ENCODE results near the gene VAC14. TPM values are rescaled to one million over a fixed set of nuclear protein-coding genes. Genes with fewer than 3 reads are reported as not detected.
A peak's percentile ranks its signal among the peaks of the same experiment; 100 is the strongest.

Gene VAC14
- total RNA-seq, 1 donor from 2014 or later, result 20.6 TPM

GRCh38 chr16:70689970-70690891 is 110.7 kb downstream of the VAC14 start:
- DNase-seq, result no peak

DNA sequence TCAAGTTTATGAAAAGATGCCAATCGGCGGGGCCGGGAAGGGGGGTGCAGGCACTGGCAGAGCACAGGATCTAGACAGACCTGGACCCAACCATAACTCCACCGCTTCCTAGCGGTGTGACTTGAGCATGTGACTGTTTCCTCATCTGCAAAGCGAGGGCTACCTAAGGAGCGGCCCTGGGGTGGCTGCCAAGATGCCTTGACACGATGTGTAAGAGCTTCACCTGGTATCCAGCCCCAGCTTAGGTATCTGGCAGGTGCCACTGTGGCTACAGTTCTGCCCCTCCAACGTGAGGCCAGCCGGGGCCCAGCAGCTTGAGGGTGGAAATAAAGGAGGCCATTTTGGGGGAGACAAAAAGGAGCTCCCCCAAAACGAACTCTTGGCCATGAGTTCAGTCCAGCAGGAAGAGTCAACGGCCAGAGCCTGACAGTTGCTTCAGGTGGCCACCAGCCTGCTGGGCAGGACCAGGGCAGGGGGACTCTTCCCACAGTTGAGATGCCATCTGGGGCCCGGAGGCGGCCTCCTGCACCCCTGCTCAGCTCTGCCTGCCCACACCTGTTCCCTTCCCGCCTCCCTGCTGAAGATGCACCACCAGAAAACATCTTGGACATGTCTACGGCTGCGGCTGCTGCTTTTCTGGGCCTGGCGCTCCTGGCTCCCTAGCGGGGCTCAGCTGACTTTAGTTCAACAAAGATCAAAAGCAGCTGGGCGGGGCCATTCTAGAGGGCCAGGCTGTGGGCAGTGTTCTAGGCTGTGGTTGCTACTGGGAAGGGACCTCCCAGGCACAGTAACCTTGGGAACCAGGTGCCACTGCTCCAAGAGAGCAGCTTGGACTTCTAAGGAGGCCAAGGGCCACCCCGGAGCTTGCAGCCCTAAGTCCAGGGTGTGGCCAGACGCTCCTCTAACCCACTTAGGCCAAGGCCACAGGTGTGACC is 111.7 kb downstream of the VAC14 start:
- DNase-seq, result no peak

- peak; percentile 83 for DNase-seq
Observed at GRCh38 chr16:70688246-70688742, 112.7 kb downstream of the VAC14 start.

GRCh38 chr16:70687671-70688245 is 113.2 kb downstream of the VAC14 start:
- DNase-seq, result no peak

- DNase-seq, result no peak
Observed at GRCh38 chr16:70687102-70687511, 113.9 kb downstream of the VAC14 start.

GRCh38 chr16:70686376-70687101 is 114.4 kb downstream of the VAC14 start:
- DNase-seq, result no peak

- DNase-seq, result peak; percentile 88
Observed at GRCh38 chr16:70685938-70686375, 115.0 kb downstream of the VAC14 start, which contains the start of gene MTSS2. Gene MTSS2 (minus strand): TSS chr16:70686053. CDS start chr16:70685791, 262 bp downstream.

GRCh38 chr16:70685061-70685937 is 115.7 kb downstream of the VAC14 start:
- DNase-seq, result no peak

DNA sequence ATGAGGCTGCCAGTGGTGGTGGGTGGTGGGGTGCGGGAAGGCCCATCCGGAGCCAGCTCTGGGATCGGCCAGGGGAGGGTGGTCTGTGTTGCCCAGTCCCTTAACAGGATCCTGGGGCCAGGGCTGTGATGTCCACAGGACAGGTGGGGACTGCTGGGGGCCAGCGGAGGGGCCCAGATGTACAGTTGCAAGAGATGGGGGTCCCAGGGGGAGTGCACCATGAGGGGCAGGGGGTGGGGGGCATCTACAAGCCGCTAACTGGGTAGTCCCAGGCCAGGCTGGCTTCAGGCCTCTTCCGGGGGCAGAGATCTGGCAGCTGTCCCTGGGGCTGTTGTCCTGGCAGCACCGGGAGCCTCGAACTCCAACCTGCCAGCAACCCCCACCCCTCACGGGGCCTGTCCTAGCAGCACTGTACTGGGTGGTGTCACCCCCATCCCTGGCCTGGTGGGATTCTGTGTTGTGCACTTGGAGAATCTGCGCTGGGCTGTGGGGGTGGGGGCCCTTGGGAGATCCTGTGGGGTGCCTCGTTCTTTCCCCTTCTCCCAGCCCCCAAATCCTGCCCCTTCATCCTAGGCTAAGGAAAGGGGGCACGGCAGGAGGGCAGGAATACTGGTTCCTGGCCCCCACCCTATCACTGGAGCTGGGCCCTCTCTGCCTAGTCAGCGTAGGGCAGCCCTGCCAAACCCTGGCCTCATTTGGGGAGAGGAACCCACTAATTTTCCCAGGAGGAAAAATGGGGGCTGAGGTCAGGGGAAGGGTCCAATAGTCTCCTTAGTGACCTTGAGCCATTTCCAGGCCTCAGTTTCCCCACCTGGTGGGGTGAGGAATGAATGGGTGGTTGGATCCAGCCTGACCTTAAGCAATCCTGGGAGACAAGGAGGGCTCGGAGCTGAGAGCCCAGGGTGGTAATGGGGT is 116.6 kb downstream of the VAC14 start:
- DNase-seq, result no peak

GRCh38 chr16:70683146-70683944 is 117.6 kb downstream of the VAC14 start:
- DNase-seq, result no peak

DNA sequence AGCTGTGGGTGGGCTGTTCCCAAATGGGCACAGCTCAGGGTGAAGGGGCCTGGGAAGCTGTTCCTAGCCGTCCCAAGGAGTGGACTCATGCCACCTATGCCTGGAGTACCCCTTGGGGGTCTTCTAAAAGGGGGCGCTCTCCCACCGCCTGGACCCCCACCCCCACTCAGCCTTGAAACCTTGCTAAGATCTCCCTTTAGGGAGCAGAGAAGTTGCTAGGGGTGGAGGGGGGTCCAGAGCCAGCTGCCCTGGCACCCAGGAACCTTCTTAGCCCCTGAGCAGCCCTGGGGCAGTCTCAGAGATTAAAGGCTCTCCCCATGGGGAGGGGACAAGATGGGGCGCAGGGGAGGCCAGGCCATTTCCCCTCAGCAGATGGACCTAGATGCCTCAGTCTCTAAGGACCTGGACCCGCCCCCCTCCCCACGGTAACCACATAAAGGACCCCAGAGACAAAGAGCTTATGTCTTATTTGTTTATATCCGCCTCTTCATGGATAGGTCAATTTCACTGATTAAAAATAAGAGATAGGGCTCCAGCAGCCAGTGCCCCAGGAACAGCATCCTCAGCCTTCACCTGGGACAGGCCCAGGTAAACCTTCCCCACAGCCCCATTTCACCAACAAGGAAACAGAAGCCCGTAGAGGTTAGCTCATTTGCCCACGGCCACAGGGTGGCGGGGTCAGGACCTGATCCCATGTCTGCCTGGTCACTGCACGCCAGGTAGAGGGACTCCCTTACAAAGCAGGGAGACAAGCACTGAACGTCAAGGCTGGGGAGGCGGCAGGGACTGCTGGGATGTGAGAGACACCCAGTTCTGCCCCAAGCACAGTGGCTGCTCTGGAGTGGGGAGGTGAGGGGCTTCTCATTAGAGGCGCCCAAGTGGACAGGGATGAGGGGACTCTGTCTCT is 118.5 kb downstream of the VAC14 start:
- no peak for DNase-seq

DNA sequence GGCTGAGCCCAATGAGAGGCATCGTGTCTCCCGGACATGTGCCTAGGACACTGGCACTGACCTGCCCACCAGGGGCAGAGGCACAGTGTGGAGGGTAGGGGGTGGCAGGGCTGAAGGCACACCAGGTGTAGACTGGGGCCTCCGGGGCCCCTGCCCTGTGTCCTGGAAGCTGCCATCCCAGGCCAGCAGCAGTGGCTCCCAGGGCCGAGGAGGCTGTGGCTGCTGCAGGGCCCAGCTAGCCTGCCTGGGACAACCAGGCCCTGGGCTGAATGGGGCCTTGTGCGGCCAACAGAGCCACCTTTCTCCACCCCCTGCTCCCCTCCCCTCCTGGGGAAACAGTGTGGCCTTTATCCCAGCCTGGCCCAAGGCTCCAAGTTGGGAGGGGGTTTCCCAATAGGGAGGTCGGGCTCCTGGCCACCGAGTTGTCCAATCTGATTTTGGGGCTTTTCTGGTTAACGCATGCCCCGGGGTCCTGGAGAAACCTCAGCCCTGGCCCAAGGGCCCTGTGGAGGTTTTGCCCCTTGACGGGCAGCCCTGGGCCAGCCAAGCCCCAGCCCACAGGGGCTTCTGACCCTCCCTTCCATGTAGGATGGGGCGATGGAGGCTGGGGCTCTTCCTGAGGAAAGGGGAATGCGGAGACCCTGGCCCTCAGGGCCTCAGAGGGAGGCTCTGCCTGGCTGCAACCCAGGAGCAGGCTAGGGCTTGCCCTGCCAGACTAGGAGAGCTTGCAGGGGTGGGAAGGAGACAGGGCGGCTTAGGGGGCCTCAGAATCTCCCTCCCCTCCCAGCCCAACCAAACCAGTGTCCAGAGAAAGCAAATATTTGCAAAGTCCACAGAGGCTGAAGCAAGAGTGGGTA is 119.3 kb downstream of the VAC14 start:
- no peak for DNase-seq

- no peak for DNase-seq
Observed at GRCh38 chr16:70680495-70681381, 120.2 kb downstream of the VAC14 start.

GRCh38 chr16:70679671-70680494 is 121.1 kb downstream of the VAC14 start:
- no peak for DNase-seq
